ENCODE data around the gene TXNRD1.

TXNRD1 gene

DNA sequence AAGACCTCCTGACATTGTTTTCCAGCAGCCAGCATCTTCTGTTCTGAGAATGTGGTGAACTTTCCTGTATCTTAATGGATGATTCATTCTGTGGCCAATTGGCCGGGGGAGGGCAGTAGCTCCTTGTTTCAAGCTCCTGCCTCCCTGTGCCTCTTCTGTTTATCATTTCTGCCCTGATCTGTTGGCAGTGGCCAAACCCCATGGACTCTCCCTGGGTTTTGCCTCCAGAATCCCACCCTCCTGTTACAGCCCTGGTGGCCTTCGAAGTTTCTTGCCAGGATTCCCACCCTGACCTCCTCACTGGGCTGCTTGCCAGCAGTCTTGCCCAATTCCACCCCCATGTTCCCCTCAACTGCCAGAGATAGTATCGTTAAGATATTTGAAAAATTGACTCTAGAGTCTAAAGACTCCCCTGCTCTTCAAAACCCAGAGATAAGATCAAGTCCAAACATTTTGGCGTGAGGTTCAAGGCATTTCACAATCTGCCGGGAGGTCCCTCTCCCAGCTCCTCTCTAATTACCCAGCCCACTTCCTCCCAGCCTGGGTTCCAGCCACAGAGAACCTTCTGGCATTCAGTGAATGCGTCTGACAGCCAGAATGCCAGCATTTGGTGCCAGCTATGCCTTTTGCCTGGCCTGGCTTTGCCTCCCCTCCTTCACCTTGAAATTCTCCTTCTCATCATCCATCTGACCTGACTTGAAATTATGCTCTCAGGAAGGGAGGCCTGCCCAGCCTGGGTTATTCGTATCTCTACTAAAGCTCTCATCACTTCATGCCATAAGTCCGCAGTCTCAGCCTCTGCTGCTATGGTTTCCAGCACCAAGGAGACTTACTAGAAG, 37.7 kb upstream of the TXNRD1 start:
- Histone ChIP-seq H3K4me1 (ENCODE audit: control insufficient read depth in 1 of 2, insufficient read depth in 2 of 2, low read length in 2 of 2) (no peaks in the 10 kb centered on the region), H3K9me3 (ENCODE audit: control insufficient read depth in 1 of 2, low read length in 2 of 2) (no peaks in the 10 kb centered on the region), H3K27ac (ENCODE audit: low read depth, low read length) (no peak overlapping the region), H3K4me3 (ENCODE audit: low read depth in 1 of 2, low read length in 2 of 2) (no peak overlapping the region), H3K9ac (ENCODE audit: low read depth in 1 of 2, low read length in 2 of 2) (no peak overlapping the region), H3K27me3 (ENCODE audit: control insufficient read depth in 1 of 2, insufficient read depth in 2 of 2, low read length in 2 of 2) (peaks cover 0 to 3% of the 10 kb centered on the region in 2 donors), H3K36me3 (ENCODE audit: control insufficient read depth in 1 of 2, insufficient read depth in 2 of 2, low read length in 2 of 2) (no peaks in the 10 kb centered on the region)

DNA sequence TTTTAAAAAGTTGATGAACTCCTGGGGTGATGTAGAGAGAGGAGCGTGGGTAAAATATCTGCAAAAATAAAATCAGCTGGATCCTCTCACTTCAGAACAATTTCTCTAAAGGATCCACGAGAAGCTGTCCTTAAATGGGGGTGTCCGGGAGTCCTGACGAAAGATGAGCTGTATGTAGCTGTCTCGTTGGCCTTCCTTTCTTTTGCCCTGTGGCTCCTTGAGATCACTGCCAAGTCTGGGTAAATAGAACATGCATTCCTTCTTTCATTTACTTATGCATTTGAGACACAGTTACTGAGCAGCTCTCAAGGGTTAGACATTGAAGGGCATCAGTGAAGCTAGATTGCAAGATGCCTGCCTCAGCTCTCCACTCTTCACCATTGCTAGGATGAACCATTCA, 35.2 kb upstream of the TXNRD1 start:
- Histone ChIP-seq H3K27ac (ENCODE audit: low read depth, low read length) (no peak overlapping the region), H3K4me1 (ENCODE audit: control insufficient read depth in 1 of 2, insufficient read depth in 2 of 2, low read length in 2 of 2) (no peaks in the 10 kb centered on the region), H3K36me3 (ENCODE audit: control insufficient read depth in 1 of 2, insufficient read depth in 2 of 2, low read length in 2 of 2) (no peaks in the 10 kb centered on the region)

DNA sequence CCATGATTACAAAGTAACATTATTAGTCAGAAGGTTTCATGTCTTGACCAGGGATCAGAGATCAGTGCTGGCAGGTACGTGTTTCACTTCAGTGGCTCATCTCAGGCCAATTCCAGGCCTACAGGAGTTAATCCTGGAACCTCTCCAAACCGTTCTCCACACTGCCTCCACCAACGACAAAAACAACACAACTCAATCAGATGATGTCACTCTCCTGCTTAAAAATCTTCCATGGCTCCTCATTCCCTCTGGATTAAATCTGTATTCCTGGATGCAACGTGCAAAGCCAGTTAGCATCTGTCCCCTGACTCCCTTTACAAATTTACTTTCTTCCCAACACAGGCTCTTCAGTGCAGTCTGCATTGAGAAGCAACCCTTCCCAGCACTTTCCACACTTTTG, 34.3 kb upstream of the TXNRD1 start:
- H3K9ac ChIP-seq (ENCODE audit: low read depth in 1 of 2, low read length in 2 of 2) = no peak overlapping the region
- peaks cover 0 to 3% of the 10 kb centered on the region in 2 donors for H3K27me3 ChIP-seq (ENCODE audit: control insufficient read depth in 1 of 2, insufficient read depth in 2 of 2, low read length in 2 of 2)
- peaks cover 3 to 9% of the 10 kb centered on the region in 2 donors for H3K9me3 ChIP-seq (ENCODE audit: control insufficient read depth in 1 of 2, low read length in 2 of 2)
- no peak overlapping the region for H3K4me3 ChIP-seq (ENCODE audit: low read depth in 1 of 2, low read length in 2 of 2)
- H3K4me1 ChIP-seq (ENCODE audit: control insufficient read depth in 1 of 2, insufficient read depth in 2 of 2, low read length in 2 of 2) = no peaks in the 10 kb centered on the region
- H3K36me3 ChIP-seq (ENCODE audit: control insufficient read depth in 1 of 2, insufficient read depth in 2 of 2, low read length in 2 of 2) = no peaks in the 10 kb centered on the region
- no peak overlapping the region for H3K27ac ChIP-seq (ENCODE audit: low read depth, low read length)

More for the DNA sequence above, 35.2 kb upstream of the TXNRD1 start:
- H3K9me3 ChIP-seq (ENCODE audit: control insufficient read depth in 1 of 2, low read length in 2 of 2) = peaks cover 3 to 9% of the 10 kb centered on the region in 2 donors
- H3K27me3 ChIP-seq (ENCODE audit: control insufficient read depth in 1 of 2, insufficient read depth in 2 of 2, low read length in 2 of 2) = peaks cover 0 to 3% of the 10 kb centered on the region in 2 donors
- H3K4me3 ChIP-seq (ENCODE audit: low read depth in 1 of 2, low read length in 2 of 2) = no peak overlapping the region
- no peak overlapping the region for H3K9ac ChIP-seq (ENCODE audit: low read depth in 1 of 2, low read length in 2 of 2)

DNA sequence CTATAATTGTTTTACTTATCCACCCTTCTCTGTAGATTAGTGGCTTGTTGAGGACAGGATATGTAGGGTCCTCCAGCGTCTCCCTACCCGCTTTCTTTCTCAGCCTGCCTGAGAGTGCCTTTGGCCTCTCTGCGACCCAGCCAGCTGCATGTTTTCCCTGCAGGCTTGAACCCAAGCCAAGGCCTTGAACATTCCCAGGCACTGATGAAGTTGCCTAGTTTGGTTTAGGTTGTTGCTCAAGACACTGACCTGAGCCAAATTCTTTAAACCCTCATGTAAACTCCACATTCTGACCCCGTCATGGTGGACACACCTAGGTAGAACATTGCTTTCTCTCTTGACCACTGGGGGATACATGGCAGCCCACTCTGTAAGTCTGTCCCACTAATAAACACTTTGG, 33.4 kb upstream of the TXNRD1 start:
- Histone ChIP-seq H3K4me1 (ENCODE audit: control insufficient read depth in 1 of 2, insufficient read depth in 2 of 2, low read length in 2 of 2) (no peaks in the 10 kb centered on the region), H3K27ac (ENCODE audit: low read depth, low read length) (no peak overlapping the region), H3K4me3 (ENCODE audit: low read depth in 1 of 2, low read length in 2 of 2) (no peak overlapping the region), H3K36me3 (ENCODE audit: control insufficient read depth in 1 of 2, insufficient read depth in 2 of 2, low read length in 2 of 2) (no peaks in the 10 kb centered on the region), H3K9ac (ENCODE audit: low read depth in 1 of 2, low read length in 2 of 2) (no peak overlapping the region), H3K27me3 (ENCODE audit: control insufficient read depth in 1 of 2, insufficient read depth in 2 of 2, low read length in 2 of 2) (peaks cover 0 to 3% of the 10 kb centered on the region in 2 donors), H3K9me3 (ENCODE audit: control insufficient read depth in 1 of 2, low read length in 2 of 2) (peaks cover 3 to 9% of the 10 kb centered on the region in 2 donors)

DNA sequence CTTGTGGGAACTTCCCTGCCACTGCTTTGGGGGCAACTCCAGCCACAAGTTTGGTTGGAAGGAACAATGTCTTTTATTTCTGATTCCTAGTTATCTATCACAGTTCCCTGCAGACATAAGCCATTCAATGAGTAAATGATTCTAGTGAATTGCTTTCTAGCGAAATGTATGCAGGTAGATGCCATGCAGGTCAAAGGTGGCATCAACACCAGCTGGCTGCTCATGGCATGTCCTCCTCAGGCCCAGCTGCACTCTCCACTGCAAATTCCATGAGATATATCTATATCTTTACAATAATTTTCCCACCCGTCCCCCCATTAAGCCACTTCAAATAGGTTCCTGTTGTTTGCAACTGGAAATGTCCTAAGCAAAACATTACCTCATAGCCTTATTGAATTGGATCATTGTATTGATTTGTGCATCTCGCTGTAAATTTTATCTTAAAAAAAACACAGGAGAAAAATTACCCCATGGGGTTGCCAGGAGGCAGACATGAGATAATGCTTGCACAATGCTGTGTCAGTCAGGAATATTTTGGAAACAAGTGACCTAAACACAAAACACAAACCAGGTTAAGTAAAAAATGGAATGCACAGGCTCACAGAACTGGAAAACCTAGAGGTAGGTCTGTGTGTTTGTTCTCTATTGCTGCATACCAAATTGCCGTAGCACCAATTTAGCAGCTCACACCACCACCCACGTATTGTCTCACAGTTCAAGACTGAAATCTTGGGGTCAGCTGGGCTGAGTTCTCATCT, 32.8 kb upstream of the TXNRD1 start:
- H3K4me1 ChIP-seq (ENCODE audit: control insufficient read depth in 1 of 2, insufficient read depth in 2 of 2, low read length in 2 of 2) = no peaks in the 10 kb centered on the region
- no peak overlapping the region for H3K27ac ChIP-seq (ENCODE audit: low read depth, low read length)
- peaks cover 3 to 9% of the 10 kb centered on the region in 2 donors for H3K9me3 ChIP-seq (ENCODE audit: control insufficient read depth in 1 of 2, low read length in 2 of 2)
- H3K4me3 ChIP-seq (ENCODE audit: low read depth in 1 of 2, low read length in 2 of 2) = no peak overlapping the region
- no peak overlapping the region for H3K9ac ChIP-seq (ENCODE audit: low read depth in 1 of 2, low read length in 2 of 2)
- peaks cover 0 to under 1% of the 10 kb centered on the region in 2 donors for H3K27me3 ChIP-seq (ENCODE audit: control insufficient read depth in 1 of 2, insufficient read depth in 2 of 2, low read length in 2 of 2)
- H3K36me3 ChIP-seq (ENCODE audit: control insufficient read depth in 1 of 2, insufficient read depth in 2 of 2, low read length in 2 of 2) = no peaks in the 10 kb centered on the region

DNA sequence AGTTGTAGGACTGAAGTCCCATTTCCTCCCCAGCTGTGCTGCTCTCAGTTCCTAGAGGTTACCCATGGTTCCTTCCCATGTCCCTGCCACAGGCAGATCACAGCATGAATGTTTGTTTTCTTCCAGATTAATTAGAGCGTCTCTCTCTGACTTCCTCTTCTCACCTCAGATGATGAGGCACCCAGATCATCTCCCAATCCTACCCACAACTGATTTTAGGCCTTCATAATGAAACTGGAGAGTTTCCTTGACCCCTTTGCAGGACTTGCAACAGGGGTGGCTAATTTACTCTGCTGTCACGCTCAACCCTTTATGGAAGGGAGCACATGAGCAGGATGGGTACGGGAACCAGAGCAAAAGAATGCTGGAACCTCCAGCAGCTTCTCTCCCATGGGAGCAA, 32.1 kb upstream of the TXNRD1 start:
- peaks cover 3 to 9% of the 10 kb centered on the region in 2 donors for H3K9me3 ChIP-seq (ENCODE audit: control insufficient read depth in 1 of 2, low read length in 2 of 2)
- no peaks in the 10 kb centered on the region for H3K4me1 ChIP-seq (ENCODE audit: control insufficient read depth in 1 of 2, insufficient read depth in 2 of 2, low read length in 2 of 2)
- H3K36me3 ChIP-seq (ENCODE audit: control insufficient read depth in 1 of 2, insufficient read depth in 2 of 2, low read length in 2 of 2) = no peaks in the 10 kb centered on the region
- no peak overlapping the region for H3K4me3 ChIP-seq (ENCODE audit: low read depth in 1 of 2, low read length in 2 of 2)
- H3K9ac ChIP-seq (ENCODE audit: low read depth in 1 of 2, low read length in 2 of 2) = no peak overlapping the region
- H3K27ac ChIP-seq (ENCODE audit: low read depth, low read length) = no peak overlapping the region
- H3K27me3 ChIP-seq (ENCODE audit: control insufficient read depth in 1 of 2, insufficient read depth in 2 of 2, low read length in 2 of 2) = no peaks in the 10 kb centered on the region

DNA sequence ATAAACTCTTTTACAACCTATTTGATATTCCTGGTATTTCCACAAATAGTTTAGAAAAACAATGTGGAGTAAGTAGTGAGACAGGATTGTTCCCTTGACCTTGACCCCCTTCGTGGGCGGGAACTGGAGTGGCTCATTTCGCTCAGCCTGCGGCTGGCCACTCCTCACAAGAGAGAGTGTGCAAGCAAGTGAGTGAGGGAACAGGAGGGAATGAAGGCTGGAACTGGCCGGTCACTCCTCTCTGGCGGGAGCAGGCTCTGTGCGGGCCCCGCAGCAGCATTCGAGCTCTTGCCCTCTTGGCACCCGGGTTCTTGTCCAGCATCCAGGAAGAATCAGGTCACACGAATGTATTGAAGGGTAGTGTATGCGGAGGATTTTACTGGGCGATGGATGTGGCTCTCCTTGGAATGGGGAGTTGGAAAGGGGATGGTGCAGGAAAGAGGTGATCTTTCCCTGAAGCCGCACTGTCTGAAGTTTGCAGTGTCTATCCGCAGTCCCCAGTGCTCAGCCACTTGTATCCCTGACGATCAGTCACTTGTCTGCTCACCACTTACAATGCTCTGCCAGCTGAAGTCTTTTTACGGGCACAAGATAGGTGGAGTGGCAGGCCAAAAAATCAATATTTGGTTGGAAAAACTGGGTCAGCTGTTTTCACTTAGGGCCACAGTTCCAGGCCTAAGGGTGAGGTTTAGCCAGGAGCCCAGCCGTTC, 28.0 kb upstream of the TXNRD1 start:
- no peaks in the 10 kb centered on the region for H3K27me3 ChIP-seq (ENCODE audit: control insufficient read depth in 1 of 2, insufficient read depth in 2 of 2, low read length in 2 of 2)
- no peaks in the 10 kb centered on the region for H3K36me3 ChIP-seq (ENCODE audit: control insufficient read depth in 1 of 2, insufficient read depth in 2 of 2, low read length in 2 of 2)
- H3K4me3 ChIP-seq (ENCODE audit: low read depth in 1 of 2, low read length in 2 of 2) = no peak overlapping the region
- peaks cover 3 to 9% of the 10 kb centered on the region in 2 donors for H3K9me3 ChIP-seq (ENCODE audit: control insufficient read depth in 1 of 2, low read length in 2 of 2)
- H3K9ac ChIP-seq (ENCODE audit: low read depth in 1 of 2, low read length in 2 of 2) = no peak overlapping the region
- no peaks in the 10 kb centered on the region for H3K4me1 ChIP-seq (ENCODE audit: control insufficient read depth in 1 of 2, insufficient read depth in 2 of 2, low read length in 2 of 2)
- no peak overlapping the region for H3K27ac ChIP-seq (ENCODE audit: low read depth, low read length)

DNA sequence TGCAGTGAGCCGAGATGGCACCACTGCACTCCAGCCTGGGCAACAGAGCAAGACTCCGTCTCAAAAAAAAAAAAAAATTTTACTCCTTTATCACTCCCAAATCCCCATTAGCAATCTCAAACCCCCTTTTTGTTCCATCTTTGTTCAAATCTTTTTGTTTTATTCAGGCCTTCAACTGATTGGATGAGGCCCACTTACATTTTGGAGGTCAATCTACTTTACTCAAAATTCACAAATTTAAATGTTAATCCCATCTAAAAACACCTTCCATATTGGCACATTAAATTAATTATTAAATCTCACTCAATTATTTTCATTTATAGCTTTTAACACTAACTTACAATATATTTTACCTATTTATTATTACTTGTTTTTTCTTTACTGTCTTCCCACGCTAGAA, 27.0 kb upstream of the TXNRD1 start:
- no peak overlapping the region for H3K27ac ChIP-seq (ENCODE audit: low read depth, low read length)
- no peak overlapping the region for H3K4me3 ChIP-seq (ENCODE audit: low read depth in 1 of 2, low read length in 2 of 2)
- no peaks in the 10 kb centered on the region for H3K4me1 ChIP-seq (ENCODE audit: control insufficient read depth in 1 of 2, insufficient read depth in 2 of 2, low read length in 2 of 2)
- no peaks in the 10 kb centered on the region for H3K36me3 ChIP-seq (ENCODE audit: control insufficient read depth in 1 of 2, insufficient read depth in 2 of 2, low read length in 2 of 2)
- H3K9ac ChIP-seq (ENCODE audit: low read depth in 1 of 2, low read length in 2 of 2) = no peak overlapping the region
- no peaks in the 10 kb centered on the region for H3K27me3 ChIP-seq (ENCODE audit: control insufficient read depth in 1 of 2, insufficient read depth in 2 of 2, low read length in 2 of 2)
- peaks cover 3 to 9% of the 10 kb centered on the region in 2 donors for H3K9me3 ChIP-seq (ENCODE audit: control insufficient read depth in 1 of 2, low read length in 2 of 2)

DNA sequence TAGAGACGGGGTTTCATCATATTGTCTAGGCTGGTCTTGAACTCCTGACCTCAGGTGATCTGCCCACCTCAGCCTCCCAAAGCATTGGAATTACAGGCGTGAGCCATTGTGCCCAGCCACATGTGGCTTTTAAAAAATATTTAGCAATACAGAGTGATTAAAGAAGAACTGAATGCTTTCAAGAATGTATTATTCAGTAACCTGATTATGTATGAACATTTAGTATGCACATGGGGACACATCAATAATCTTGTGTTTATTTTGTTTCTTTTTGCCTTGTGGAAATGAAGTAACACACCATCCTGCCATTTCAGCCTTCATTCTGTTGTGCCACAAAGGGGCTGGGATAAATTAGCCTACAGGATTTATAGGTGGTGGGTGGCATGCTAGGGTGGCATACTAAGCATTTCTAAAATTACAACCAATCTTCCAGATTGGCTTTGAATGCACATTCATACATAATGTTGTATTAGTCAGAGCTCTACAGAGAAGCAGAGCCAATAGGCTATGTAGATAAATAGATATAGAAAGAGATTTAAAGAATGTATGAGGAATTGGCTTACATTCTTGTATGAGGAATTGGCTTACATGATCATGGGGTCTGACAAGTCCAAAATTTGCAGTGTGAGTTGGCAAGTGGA, 25.5 kb upstream of the TXNRD1 start:
- no peak overlapping the region for H3K27ac ChIP-seq (ENCODE audit: low read depth, low read length)
- H3K27me3 ChIP-seq (ENCODE audit: control insufficient read depth in 1 of 2, insufficient read depth in 2 of 2, low read length in 2 of 2) = no peaks in the 10 kb centered on the region
- H3K4me3 ChIP-seq (ENCODE audit: low read depth in 1 of 2, low read length in 2 of 2) = no peak overlapping the region

More for the DNA sequence above, 25.5 kb upstream of the TXNRD1 start:
- Histone ChIP-seq H3K36me3 (ENCODE audit: control insufficient read depth in 1 of 2, insufficient read depth in 2 of 2, low read length in 2 of 2) (no peaks in the 10 kb centered on the region), H3K9ac (ENCODE audit: low read depth in 1 of 2, low read length in 2 of 2) (no peak overlapping the region), H3K9me3 (ENCODE audit: control insufficient read depth in 1 of 2, low read length in 2 of 2) (no peaks in the 10 kb centered on the region), H3K4me1 (ENCODE audit: control insufficient read depth in 1 of 2, insufficient read depth in 2 of 2, low read length in 2 of 2) (no peaks in the 10 kb centered on the region)
